Fibroblast of skin of back (primary cell): ENCODE results near the gene CCRL2.
"Not testable (repeated sequence)": the region's sequence is repeated elsewhere in the genome, so short reads cannot be mapped to it uniquely, and the experiment has no call there.

Experiments used
- DNase-seq: peaks from one replicate; pipeline ENCODE4 v3.0.0-alpha.2; 2013

Gene CCRL2

GRCh38 chr3:46429671-46430070, 22.6 kb downstream of the CCRL2 start:
- DNase-seq: no peak

GRCh38 chr3:46430879-46431278, 23.8 kb downstream of the CCRL2 start:
- DNase-seq: not testable (repeated sequence)

- DNase-seq: not testable (repeated sequence)
Measured at GRCh38 chr3:46431905-46432304, 24.8 kb downstream of the CCRL2 start.

- DNase-seq: not testable (repeated sequence)
Measured at GRCh38 chr3:46433118-46433517, 26.1 kb downstream of the CCRL2 start.

GRCh38 chr3:46433841-46434240, 26.8 kb downstream of the CCRL2 start:
- no peak for DNase-seq

- DNase-seq: no peak
Measured at GRCh38 chr3:46435081-46435726, 28.1 kb downstream of the CCRL2 start.

GRCh38 chr3:46438831-46439230, 31.8 kb downstream of the CCRL2 start:
- no peak for DNase-seq

GRCh38 chr3:46440531-46441294, 33.7 kb downstream of the CCRL2 start:
- DNase-seq: no peak

GRCh38 chr3:46442576-46443530, 35.8 kb downstream of the CCRL2 start:
- DNase-seq: no peak

- DNase-seq: no peak
Measured at GRCh38 chr3:46447228-46447985, 40.3 kb downstream of the CCRL2 start.

- DNase-seq: no peak
Measured at GRCh38 chr3:46448721-46449120, 41.7 kb downstream of the CCRL2 start.

- peak; percentile 12 for DNase-seq
Measured at GRCh38 chr3:46449755-46450552, 42.9 kb downstream of the CCRL2 start.

- no peak for DNase-seq
Measured at GRCh38 chr3:46453526-46454208, 46.6 kb downstream of the CCRL2 start.

GRCh38 chr3:46454209-46454595, 47.1 kb downstream of the CCRL2 start:
- DNase-seq: no peak

GRCh38 chr3:46454606-46455005, 47.5 kb downstream of the CCRL2 start:
- no peak for DNase-seq

- DNase-seq: no peak
Measured at GRCh38 chr3:46455231-46456115, 48.4 kb downstream of the CCRL2 start.

- no peak for DNase-seq
Measured at GRCh38 chr3:46456118-46456517, 49.1 kb downstream of the CCRL2 start.
